Retina (tissue), 1 donor: ENCODE data around the gene SH3GL1.

Experiments
- DNase-seq: peaks from one replicate; pipeline ENCODE4 v3.0.0-alpha.2; 2016

SH3GL1 gene

DNA sequence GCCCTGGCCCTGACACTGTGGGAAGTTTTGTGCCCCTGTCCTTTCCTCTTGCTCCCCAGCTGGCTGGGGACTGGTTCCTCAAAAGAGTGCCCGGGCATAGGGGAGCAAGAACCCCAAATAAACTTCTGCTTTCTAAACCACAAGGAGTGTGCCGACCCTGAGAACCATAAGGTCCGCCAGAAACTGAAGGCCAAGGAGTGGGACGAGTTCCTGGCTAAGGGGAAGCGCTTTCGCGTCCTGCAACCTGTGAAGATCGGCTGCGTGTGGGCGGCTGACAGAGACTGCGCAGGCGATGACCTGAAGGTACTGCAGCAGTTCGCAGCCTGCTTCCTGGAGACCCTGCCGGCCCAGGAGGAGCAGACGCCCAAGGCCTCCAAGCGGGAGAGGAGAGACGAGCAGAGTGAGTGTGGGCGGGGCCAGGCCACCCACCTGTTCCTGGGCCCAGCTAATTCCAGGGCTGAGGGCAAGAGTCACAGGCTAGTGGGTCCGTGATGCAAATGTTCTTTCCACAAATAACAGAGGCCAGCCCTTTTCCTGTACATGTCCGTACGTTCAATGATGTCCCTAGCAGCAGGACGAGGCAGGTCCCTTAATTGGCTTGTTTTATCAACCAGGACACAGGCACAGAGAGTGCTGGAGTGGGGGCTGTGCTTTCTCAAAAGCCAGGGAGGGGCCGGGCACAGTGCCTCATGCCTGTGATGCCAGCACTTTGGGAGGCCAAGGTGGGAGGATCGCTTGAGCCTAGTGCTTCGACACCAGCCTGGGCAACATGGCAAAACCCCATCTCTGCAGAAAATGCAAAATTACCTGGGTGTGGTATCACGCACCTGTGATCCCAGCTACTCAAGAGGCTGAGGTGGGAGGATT, 31.7 kb upstream of the SH3GL1 start:
- DNase-seq, result no peak

DNA sequence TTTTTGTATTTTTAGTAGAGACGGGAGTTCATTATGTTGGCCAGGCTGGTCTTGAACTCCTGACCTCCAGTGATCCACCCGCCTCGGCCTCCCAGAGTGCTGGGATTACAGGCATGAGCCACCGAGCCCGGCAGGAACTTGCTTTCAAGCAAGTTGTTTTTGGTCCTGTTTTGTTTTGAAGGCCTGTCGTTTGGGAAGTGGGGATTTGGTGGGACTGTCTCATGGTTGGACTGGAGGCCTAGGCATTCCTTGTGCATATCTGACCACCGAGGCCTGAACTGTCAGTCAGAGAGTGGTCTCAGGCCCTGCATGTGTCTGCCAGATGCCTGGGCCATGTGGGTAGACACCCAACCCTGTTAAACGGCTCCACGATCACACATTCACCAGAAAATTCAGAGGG, 30.9 kb upstream of the SH3GL1 start:
- no peak for DNase-seq

DNA sequence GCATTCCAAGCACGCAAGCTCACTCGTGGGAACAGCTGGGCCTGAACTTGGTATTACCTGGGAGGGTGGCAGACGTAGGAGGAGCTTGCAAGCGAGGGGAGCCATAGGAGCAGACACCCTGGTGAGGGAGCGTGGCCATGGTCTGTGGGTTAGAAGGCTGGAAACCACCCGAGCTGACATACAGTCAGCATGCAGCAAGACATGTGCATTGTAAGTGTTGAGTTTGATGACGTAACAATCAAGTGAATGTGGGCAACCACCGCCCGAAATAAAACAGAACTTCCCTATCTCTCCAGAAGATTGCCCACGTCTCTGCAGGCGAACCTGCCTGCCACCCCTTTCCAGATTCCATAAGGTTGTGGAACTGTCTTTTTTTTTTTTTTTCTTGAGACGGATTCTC, 30.4 kb upstream of the SH3GL1 start:
- DNase-seq, result no peak

DNA sequence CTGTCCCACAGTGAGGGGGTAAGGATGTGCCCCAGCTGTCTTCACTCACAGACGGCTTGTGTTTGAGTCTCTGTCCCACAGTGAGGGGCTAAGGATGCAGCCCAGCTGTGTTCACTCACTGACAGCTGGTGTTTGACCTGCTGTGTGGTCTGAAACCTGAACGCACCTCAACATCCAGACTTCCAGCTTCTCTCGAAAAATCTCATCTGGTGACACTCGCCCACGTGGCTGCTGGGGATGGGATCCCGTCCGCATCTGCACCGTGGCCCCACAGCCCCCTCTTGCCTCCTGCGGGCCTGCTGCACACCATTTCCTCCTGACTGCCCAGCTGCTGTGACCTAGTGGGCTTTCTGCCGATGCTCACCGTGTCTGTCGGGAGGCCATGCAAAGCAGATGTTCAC, 29.4 kb upstream of the SH3GL1 start:
- DNase-seq, result no peak

DNA sequence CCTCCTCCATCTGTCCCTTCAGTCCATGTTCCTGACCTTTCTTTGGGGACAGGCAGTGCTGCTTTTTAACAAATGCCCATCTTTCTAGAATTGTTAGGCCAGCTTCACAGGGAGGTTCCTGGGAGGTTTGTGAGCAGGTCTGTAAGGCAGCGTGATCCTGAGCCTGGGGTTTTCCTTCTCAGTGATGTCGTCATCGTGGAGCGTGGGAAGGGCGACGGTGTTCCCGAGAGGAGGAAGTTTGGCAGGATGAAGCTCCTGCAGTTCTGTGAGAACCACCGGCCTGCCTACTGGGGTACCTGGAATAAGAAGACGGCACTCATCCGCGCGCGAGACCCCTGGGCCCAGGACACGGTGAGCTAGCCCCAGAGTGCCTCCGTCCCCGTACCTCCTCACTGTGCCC, 28.9 kb upstream of the SH3GL1 start:
- no peak for DNase-seq

DNA sequence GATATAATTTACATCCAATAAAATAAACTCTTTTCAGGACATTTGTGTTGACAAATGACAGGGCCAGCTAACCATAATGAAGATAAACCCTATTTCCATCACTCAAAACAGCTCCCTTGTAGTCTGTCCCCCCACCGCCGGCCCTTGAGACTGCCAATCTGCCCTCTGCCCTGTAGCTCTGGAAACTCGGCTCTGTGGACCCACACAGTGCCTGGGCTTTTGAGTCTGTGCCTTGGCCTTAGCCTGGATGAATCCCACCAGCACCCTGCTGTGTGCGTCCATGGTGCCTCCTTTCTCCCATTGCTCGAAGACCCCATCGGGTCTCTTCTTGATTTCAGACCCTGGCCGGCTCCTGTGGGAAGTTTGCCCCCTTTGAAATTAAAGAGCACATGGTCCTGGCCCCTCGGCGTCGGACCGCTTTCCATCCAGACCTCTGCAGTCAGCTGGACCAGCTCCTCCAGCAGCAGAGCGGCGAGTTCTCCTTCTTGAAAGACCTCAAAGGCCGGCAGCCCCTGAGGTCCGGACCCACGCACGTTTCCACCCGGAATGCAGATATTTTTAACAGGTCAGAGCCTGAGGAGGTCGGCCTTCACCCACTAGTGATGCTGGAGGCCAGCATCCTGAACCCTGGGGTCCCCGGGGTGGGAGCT, 28.1 kb upstream of the SH3GL1 start:
- DNase-seq, result no peak

DNA sequence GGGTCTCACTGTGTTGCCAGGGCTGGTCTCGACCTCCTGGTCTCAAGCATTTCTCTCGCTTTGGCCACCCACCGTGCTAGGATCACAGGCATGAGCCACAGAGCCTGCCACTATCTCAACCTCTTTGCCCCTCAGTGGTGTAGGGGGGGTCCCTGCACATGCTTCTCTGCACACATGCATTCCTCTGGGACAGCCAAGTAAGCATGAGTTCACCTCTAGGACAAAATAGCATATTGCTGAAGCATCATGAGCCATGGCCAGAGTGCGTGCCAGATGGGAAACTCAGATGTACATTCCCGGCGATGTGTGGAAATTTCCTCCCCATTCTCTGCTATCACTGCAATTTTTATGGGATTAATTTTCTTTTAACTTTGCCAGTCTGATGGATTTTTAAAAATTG, 25.2 kb upstream of the SH3GL1 start:
- no peak for DNase-seq

DNA sequence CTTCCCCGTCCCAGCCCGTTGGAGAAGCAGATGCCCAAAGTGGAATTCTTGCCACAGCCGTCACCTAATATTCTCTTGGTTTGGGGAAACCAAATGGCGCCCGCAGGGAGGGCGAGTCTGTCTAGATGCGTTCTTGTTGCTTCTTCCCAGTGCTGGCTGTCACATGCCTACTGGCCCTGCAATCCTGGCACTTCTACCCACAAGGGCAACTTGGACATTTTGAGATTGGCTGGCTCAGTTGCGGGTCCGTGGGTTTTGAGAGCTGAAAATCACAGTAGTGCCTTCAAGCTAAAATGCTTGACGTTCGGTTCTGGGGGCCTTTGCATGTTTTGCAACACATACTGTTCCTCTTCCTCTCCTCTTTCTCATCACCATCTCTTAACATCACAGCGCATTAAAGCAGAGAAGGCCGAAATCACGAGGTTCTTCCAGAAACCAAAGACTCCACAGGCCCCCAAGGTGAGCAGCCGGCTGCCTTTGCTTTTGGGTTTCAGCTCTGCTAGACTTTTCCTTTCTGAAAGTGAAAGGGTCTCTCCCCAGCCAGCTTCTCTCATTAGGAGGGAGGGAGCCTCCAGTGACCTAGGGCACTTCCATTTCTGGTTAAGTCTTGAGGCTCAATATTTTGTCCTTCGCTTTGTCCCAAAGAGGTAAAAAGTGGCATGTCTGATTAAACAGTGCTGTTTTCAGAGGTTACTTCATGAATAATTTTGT, 23.2 kb upstream of the SH3GL1 start:
- DNase-seq, result no peak

DNA sequence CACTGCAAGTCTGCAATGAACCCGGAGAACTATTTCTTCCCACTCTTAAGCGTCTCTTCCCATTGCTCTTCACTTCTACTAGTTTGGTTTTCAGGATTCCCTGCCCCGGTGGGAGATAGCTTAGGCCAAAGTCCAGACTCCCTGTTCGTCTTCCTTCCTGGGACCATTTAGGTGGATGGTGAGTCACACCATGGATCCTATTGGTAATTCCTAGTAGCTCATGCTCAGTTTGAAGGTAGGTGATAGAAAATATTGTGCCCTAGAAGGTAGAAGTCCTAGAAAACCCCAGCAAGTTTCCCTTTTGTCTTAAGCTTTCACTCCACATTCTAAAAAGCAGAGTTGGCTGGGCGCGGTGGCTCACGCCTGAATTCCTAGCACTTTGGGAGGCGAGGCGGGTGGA, 15.9 kb upstream of the SH3GL1 start:
- DNase-seq, result no peak

DNA sequence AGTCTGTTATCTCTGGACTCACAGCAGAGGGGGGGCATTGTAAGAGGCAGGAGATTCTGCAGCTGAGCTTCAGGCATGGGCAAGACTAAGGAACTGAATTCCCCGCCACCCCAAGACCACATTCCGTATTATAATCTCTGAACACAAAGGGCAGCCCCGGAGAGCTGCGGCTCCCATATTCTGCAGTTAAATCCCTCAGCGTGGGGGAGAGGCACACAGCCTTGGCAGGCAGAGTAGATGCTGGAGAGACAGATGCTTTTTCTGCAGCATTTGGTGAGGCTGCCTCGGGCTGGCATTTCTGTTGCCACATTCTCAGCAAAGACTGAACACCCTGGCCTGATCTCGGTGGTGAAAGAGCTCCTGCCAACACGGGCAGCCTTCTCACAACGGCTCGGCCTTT, 15.0 kb upstream of the SH3GL1 start:
- DNase-seq, result no peak

DNA sequence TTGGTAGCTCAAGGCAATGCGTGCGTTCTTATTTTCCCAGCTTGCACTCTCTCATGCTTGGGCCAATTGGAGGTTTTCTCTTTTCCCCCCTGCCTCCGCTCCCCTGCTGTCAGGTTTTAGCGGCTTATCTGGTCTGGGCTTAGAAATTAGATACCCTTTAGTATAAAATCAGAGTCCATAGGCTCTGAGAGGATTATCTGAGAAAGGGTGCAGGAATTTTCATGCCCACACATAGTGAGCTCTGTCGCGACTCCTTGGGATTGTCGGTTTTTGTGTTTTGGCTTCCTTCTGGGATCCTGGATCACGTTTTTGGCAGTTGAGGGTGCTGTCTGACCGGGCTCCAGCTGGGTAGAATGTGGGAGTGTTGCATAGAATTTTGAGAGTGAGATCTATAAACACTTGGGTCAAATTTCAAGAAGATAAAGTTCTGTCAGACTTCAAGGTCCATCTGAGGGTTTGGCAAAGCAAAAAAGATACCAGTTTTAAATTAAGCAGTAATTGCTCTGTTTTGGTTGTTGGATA, 14.5 kb upstream of the SH3GL1 start:
- DNase-seq, result no peak

DNA sequence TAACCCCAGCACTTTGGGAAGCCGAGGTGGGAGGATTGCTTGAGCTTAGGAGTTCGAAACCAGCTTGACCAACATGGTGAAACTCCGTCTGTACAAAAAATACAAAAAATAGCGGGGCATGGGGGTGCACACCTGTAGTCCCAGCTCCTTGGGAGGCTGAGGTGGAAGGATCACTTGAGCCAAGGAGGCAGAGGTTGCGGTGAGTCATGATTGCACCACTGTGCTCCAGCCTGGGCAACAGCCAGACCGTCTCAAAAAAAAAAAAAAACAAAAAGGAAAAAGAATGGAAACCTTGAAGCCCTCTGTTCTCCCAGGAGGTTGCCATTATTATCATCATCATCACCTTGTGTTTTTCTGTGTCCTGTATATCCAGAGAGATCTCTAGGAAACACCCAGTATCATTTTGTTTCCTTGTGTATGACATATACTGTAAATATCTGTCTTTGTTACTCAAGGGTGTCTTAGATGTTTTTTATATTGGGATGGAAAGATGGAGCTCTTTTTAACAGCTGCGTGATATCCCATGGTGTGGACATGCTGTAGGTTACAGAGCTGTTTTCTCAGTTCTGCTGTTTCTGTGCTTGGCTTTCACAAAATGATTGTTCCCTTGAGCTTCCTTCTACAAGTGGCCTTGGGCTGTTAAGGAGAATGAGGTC, 13.9 kb upstream of the SH3GL1 start:
- DNase-seq, result no peak

DNA sequence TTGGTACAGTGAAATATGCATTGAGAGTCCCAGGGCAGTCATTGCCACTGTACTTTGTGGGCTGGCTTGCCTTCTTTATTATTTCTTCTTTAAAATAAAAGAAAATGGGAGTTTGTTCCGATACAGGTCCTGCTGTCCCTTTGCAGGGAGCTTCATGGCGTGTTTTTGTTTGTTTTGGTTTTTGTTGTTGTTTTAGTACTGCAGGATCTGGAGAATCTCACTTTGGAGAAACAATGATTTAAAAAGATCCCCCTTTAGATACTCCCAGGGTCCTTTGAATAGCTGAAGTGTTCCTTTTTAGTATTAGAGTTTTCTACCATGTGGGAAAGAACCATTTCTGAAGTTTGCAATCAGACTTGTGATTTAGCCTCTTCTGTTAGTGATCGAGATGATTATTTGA, 13.2 kb upstream of the SH3GL1 start:
- DNase-seq, result no peak

DNA sequence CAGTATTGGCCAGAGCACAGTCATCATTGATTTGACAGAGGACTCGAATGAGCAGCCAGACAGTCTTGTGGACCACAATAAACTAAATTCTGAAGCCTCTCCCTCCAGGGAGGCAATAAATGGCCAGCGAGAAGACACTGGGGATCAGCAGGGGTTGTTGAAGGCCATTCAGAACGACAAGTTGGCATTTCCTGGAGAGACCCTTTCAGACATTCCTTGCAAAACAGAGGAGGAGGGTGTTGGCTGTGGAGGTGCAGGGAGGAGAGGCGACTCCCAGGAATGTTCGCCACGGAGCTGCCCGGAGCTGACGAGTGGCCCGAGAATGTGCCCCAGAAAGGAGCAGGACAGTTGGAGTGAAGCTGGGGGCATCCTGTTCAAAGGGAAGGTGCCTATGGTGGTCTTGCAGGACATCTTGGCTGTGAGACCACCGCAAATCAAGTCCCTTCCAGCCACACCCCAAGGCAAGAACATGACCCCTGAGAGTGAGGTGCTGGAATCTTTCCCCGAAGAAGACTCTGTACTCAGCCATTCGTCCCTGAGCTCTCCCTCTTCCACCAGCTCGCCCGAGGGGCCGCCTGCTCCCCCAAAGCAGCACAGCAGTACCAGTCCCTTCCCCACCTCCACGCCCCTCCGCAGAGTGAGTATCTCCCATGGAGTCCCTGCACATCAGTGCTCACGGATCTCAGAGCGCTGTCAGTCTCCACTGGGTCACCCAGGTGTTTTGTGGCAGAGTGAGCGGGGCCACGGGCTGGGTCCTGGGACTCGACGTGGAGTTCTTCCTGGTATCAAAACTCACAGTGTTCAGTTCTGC, 9.0 kb upstream of the SH3GL1 start:
- no peak for DNase-seq

DNA sequence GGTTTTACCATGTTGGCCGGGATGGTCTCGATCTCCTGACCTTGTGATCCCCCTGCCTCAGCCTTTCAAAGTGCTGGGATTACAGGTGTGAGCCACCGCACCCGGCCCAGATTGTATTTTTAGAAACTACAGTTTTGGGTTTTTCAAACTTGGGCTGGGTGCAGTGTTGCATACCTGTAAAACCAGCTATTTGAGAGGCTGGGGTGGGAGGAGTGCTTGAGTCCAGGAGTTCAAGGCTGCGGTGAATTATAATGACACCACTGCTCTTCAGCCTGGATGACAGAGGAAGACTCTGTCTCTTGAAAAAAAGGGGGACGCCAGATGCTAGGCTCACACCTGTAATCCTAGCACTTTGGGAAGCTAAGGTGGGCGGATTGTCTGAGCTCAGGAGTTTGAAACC, 6.3 kb upstream of the SH3GL1 start:
- DNase-seq, result no peak

DNA sequence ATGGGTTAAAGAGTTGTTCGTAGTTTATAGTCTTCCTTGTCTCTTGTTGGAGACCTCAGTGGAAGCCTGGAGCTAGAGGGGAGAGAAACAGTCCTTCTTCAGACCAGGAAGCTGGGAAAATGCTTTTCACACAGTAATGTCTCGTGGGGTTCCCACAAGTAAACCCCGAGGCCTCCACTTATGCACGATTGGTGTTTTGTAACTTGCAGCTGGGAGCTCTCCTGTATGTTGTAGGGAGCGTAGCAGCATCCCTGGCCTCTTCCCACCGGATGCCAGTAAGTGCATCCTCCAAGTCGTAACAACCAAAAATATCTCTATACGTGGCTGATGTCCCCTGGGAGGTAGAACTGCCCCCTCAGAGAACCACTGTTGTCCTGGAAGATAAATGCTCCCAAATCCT, 5.6 kb upstream of the SH3GL1 start:
- no peak for DNase-seq

DNA sequence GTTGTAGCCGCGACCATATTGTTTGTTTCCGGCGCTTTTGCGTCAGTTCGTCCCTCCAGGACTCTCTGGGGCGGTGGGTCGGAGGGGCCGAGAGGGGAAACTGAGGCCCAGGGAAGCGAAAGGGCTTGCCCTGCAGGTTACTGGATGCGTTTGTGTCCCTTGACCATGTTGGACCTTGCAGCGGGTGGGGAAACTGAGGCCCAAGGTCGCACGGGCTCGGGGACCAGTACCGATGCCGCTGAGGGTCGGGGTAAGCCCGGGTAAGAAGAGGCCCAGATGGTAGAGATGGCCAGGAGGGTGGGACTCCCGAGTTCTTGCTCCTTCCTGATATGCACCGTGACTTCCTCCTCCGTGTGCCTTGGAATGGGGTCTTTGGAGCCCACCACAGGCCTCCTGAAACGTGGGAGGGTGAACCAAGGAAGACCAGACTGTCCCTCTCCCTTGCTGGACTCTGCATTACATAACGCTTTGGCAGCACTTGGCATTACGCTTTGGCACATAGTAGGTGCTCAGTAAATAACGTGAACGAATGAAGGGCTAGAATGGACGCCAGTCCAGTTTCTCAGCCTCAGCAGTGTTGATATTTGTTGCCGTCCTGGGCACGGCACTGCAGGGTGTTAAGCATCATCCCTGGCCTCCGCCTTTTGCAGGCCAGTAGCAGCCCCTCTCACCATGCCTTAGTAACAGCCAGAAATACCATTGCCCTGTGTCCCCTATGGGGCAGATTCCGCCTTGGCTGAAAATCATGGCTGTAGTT, 2.8 kb upstream of the SH3GL1 start:
- no peak for DNase-seq

DNA sequence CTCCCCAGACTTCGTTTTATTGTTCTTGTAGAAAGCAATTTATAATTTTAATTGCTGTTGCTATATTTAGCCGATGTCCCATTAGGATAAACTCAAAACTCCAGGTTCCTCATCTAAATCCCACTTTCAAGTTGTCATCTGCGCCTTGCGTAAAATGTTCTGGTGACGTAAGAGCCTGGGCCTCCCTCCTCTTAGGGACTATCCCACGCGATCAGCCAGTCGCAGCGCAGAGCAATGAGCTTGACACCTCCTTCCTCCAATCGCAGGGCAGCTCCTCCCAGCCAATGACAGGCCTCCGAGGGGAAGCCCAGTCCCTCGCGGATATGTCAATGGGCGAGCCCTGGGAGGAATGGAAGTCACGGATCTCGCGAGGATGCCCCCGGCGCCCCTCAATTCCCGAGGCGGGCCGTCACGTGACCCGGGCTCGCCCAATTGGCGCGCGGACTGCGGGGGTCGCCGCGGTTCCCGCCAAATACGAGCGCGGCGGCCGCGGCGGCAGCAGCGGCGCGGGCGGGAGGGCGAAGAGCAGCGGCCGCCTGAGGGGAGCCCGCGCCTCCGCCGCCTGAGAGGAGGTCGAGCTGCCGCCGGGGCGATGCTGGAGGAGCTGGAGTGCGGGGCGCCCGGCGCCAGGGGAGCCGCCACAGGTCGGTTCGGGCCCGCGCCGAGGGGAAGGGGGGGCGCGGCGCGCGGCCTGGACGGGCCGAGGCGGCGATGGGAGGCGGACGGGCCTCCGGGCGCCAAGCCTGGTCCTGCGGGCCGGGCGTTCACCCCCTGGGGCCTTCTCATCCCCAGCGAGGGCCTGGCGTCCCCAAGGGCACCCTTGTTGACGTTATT, 2.0 kb upstream of the SH3GL1 start, which contains the start of gene CHAF1A:
Gene CHAF1A (plus strand): TSS at position 470 of the 834 bp plus-strand sequence. CDS start 123 bp downstream, at position 593.
- DNase-seq, result peak; percentile 98

DNA sequence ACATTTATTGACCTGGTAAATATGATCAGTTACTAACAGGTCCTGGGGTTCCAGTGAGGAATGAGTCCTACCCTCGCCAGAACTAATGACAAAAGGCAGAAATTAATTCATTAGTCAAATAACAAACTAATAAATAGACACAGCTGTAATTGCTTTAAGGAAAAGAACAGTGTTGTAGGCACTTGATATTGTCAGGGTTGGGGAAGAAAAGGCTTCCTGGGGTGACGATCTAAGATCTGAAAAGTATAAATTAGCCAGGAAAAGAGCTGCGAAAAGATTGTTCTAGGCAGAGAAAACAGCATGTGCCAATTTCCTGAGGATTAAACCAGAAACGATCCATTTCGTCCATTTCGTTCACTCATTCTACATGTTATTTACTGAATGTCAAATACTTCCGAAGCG, 1.4 kb upstream of the SH3GL1 start:
- no peak for DNase-seq

DNA sequence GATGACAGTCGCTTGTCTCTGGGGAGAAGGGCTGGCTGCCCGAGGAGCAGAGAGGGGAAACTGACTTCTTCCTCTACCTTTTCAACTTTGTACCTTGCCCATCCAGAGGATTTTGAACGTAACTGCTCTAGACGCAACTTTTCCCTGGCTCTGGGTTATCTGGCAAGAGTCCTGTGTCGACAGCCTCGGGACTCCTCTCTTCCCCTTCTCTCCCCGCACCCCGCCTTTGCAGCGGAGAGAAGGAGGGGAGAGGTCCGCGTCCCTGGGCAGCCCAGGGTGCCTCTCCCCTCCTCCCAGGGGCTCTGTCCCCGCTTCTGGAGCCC, 574 bp downstream of the SH3GL1 start:
- no peak for DNase-seq
